NCI-H2196 (cell line): Measurements from ENCODE around the gene SPRY4.
"Not testable (repeated sequence)": the region's sequence is repeated elsewhere in the genome, so short reads cannot be mapped to it uniquely, and the experiment has no call there.

ENCODE experiments used
- DNase-seq: peaks from one replicate; lab custom pipeline; 2025; ENCODE audit not compliant: unreplicated experiment; lab: John Stamatoyannopoulos, UW

SPRY4 gene

DNA sequence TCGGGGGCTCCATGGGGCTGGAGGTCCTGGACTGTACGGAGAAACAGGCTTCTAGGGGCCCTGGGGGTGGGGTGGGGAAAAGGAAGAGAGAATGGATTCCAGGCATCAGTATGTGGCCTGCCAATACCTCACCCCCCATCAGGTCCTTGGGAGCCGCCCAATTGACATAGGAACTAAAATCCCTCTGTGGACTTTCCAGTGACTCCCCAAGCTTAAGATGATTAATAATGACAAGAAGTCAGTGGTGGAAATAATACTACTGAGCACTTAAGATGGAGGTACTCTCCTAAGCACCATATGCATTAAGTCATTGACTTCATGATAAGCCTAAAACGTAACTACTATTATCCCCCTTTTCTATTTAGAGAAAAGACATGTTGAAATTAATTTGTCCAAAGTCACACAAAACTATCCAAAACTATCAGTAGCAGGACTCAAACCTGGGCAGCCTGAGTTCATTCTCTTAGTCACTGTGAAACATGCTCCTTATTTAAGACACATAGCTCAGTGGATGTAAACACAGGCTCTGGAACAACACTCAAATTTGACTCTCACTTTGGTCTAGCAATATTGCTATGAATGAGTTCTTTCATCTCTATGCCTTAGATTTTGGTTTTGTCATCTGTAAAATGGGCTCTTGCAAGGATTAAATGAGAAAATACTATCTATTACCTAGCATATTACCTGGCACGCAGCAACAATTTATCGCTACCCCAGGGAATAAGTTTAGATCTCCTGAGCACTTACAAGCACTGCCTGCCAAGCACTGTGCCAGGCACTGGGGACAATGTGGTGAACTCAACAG, 9.5 kb downstream of the SPRY4 start:
- DNase-seq: no peak

DNA sequence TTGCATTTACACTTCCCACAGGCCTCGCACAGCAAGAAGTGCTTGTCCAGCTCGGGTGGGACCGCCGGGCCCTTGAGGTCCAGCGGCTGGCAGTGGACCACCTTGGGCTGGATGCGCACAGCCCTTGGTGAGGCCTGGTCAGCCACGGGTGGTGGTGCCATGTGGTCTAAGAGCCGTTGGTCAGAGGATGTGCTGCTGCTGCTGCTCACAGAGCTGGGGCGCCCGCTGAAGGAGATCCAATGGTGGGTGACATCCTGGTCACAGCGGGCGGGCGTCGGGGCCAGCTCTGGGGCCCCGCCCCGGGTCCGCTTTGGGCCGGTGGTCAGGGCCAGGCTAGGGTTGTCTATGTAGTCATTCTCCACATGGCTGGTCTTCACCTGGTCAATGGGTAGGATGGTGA, 10.2 kb downstream of the SPRY4 start:
- DNase-seq: no peak

DNA sequence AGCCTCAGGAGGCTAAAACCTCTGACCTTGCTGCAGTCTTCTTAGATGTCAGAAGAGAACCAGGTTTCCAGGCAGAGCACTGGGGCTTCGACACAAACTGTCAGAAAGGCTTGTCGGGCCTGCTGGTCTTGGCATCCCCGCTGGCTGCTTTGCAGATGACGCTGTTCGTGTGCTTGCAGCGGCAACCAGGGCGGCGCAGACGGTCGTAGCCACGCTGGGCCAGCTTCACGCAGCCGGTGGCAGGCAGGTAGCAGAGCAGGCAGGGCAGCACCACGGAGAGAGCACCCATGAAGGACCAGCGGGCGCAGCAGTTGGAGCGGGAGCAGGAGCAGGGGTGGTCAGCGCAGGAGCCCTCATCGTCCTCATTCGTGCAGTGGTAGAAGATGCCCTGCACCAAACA, 10.7 kb downstream of the SPRY4 start:
- no peak for DNase-seq

DNA sequence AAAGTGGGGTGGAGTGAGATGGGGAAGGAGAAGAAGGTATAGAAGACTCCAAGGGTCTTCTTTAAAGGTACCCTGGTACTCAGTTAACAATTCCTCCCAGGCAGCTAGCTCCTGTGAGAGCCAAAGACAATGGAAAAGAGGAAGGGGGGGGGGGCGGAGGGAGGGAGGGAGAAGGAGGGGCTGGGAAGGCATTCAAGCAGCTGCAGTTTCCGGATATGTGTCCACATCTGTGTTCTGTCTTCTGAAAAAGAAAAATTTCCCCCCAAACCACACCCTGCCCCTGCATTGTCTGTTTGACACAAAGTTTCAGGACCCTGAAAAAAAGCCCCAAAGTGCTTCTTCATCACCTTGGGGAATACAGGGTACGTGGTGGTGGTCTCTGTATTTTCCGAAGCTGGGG, 11.1 kb downstream of the SPRY4 start:
- DNase-seq: no peak

DNA sequence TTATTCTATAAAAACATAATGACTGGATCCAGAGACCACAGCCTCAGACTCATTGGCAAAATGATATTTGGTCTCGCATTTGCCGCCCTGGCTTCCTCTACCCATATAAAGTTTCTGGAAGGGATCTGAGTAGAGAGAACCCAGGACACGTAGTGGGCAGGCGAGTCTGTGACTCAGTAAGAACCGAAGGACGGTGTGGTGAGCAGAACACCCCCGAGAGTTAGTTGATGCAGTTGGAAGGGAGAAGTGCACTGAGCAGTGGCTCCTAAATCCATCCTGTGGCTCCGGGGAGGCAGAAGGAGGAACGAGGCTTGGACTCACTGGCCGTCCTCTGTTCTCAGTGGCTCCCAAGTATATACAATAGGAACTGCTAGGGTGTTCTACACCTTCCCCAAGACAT, 11.5 kb downstream of the SPRY4 start:
- DNase-seq: no peak

DNA sequence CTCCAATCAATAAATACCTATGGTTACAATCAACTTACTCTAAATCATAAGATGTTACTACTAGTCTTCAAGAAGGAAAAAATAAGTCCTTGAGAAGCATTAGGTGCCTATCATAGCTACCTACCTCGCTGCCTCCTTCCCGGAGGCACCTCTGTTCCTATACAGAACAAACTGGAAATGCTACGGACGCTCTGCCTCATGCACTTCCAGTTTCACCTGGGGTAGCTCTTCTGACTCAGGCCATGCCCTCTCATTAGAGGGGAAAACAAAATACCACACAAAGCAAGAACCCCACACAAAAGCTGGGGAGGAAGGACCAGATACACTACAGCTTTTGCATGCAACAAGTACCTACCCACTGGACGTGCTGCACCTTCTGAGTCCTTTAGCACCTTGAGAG, 12.4 kb downstream of the SPRY4 start:
- DNase-seq: no peak

DNA sequence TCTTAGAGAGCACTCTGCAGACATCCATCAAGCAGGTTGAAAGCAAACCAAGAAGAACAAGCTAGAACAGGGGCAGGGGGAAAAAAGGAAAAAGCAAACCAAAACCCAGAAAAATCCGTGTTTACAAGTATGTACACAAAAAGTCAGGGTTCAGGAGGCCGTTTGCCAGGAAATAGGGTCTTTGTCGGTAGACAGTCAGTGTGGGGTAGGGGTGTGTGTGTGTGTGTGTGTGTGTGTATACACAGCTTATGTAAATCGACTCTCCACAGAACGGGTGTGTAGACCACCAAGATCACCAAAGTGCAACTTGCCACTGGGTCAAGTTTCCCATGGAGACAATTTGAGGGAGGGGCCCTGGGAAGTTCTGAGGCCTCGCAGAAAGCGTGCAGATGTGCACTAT, 13.1 kb downstream of the SPRY4 start:
- no peak for DNase-seq

DNA sequence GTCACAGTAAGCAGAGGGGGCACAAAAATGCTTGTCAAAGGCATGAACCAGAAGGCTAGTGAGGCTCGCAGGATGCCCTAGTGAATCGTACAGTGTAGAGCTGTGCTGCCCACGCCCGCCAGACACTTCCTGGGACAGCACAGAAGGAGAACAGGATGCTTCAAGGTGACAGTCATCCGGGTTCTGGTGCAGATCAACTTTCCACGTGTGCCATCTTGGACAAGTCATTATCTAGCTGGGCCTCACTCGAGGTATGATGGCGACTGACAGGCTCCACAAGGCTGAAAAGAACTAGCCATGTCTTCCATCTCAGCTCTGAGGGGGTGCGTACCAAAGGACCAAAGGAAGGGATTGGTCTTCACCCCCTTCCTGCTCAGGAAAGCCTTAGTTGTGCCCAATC, 14.0 kb downstream of the SPRY4 start:
- DNase-seq: no peak

DNA sequence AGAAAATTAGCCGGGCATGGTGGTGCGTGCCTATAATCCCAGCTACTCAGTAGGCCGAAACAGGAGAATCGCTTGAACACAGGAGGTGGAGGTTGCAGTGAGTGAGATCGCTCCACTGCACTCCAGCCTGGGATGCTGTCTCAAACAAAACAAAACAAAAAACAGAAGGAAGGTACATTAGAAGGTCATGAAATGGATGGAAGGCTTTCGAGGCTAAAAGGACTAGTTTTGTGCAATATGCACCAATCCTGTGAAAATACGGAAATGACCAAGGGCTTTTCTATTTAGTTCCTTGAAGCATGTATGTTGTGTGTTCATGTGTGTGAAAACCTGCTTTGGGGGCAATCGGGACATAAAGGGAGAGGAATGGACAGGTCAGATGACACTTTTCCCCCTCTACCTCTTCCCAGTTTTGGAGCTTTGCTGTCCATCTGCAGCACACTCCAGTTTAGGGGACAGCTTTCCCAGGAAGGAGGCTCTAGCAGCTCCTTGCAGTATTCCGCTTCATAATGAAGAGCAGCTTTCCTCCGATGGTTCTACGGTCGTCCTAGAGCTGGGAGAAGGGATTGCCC, 15.0 kb downstream of the SPRY4 start:
- DNase-seq: no peak

DNA sequence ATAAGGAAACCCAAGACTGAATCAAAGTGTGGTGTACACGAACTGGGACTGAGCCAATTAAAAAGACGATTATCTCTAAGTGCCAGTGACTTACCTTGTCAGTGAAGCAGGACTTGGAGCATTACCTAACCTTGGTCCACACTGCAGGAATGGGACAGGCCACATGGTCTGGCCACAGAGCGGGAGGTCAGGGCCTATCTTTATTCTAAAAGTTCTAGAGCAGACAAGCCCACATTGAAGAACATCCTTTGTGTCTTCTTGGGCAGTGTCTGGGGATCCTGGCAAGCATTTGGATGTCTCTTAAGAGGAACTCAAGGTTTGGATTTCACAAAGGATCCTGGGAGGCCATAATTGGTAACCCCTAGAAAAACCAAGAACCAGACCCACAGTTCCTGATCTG, 16.5 kb downstream of the SPRY4 start:
- no peak for DNase-seq

DNA sequence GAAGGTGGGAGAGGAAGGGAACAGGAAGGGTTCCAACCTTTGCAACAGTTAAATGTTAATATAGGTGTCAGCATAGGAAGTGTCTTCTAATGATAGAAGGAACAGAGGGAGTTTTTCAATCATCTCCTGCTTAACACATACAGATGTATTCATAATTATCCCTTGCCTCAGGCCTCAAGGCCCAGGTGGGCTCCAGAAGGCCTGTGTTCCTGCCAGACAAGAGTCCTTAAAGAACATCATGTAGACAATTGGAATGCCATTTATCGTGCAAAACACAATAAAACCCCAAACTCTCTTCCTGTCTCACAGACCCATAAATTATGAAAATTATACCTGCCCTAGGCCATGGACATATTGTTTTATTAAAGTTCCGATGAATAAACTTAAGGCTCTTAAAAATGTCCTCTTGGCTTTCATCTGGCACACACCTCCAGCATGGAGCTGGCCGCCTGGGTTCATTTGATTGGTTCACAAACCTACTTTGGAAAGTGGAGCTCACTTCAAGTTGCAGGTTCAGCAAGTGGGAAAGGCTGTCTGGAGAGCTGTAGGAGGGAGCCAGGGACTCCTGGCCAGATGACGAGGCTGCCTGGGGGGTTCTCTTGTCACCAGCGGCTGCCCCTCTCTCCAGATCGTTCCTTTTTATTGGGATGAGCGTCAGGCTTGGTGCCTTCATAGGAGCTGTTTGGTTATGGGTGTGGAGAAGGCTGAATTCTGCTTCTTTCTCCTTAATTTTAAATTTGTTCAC, 17.5 kb downstream of the SPRY4 start:
- DNase-seq: no peak

DNA sequence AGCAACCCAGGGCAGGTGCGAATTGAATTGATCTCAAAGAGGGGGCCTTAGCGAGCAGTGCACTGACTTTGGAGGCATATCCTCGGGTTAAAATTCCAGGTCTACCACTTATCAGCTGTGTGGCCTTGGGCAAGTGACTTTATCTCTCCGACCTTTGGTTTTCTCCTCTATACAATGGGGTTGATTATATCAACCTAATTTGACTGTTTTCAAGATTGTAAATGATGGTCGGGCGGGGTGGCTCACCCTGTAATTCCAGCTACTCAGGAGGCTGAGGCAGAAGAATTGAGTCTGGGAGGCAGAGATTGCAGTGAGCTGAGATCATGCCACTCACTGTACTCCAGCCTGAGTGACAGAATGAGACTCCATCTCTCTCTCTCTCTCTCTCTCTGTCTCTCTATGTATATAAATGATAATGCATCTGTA, 18.7 kb downstream of the SPRY4 start:
- no peak for DNase-seq

DNA sequence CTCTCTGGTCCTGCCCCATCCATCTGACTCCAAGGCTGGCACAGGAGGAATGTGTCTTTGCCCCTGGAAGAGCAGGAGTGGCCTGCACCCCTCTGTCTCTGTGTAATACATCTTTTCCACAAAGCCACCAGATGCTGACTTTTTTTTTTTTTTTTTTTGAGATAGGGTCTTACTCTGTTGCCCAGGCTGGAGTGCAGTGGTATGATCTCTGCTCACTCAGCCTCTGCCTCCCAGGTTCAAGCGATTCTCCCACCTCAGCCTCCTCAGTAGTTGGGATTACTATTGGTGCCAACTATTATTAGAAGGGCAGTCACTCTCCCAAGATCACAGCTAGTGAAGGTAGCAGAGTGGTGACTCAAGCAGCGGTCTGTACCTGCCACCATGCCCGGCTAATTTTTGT, 19.6 kb downstream of the SPRY4 start:
- no peak for DNase-seq

DNA sequence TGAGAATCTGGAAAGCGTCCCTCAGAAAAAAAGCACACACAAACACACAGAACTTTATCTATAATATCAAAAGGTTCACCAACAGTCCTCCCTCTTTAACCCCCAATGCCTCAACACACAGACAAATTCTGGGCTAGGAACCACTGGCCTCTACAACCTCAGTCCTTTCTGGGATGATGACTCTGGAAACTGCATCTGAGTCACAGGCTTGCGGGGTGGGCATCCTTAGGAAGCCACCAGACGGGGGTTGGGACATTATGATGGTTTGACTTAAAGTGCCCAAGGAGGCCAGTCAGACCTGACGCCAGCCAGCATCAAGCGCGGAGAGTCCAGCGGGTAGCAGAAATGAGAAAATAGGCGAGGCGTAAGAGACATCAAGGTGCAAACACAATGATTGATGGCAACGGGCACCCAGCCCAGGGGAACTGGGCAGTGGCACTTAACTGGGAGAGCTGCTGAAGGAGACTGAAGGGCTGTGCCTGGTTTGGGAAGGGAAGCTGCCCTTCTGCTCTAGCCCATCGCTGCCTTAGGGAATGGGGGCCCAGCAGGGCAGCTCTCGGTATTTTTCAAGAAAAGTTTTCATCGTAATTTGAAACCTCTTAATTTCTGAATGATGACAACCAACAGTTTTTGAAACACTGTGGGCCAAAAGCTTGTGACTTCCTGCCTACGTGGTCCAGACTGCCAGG, 20.7 kb downstream of the SPRY4 start:
- DNase-seq: no peak

DNA sequence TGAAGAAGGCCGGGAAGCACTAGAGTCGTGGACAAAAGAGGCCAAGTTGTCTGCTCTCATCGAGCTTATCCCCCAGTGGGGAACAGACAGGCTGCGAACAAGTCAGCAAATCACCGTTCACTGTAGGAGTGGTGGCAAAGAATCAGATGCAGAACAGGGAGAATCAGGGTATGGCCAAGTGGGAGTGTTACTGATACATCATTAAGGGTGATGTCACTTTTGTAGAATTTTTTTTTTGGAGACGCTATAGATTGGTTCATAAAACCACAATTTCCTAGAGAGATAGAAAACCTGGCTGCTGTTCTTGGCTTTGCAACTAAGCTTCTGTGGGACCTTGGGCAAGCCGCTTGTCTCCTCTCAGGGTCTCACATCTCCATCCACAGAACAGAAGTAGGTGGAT, 21.3 kb downstream of the SPRY4 start:
- no peak for DNase-seq

DNA sequence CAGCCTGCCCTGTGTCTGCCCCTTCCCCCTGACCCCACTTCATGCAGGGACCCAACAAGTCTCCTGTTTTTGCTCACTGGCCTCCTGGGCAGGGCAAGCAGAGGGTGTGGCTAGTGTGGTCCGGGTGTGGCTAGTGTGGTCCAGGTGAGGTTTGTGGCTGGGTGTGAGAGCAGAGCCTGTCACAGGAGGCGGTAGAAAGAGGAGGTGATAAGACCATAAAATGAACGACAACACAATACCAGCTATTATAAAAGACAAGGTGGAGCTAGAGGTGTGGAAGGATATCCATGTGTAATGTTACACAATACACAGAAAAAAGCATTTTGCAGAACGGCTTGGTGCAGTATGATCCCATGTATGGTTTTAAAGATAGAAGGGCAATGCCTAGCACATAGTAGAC, 23.3 kb downstream of the SPRY4 start:
- DNase-seq: no peak

DNA sequence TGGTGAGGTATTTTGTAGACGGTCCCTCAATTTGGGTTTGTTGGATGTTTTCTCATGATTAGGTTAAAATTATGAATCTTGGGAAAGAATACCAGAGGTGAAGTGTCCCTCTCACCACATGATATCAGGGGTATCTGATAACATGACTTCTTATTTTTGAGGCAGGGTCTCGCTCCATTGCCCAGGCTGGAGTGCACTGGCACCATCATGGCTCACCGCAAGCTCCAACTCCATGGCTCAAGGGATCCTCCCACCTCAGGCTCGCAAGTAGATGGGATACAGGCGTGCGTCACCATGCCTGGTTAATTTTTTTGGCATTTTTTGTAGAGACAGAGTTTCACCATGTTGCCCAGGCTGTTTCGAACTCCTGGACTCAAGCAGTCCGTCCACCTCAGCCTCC, 24.1 kb downstream of the SPRY4 start:
- no peak for DNase-seq

DNA sequence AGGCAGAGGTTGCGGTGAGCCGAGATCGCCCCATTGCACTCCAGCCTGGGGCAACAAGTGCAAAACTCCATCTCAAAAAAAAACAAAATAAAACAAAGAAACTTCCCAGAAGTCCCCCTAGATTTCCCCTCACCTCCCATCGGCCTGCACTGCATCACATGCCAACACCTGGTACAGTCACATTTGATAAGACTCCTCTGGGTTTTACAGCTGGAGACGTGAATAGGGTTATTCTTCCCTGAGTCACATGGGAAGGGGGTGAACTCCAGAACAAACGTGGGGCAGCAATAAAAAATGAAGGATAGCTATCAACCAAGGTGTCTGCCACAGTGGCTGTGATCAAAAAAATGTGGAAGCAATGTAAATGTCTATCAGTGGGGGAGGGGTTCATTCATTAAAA, 26.0 kb downstream of the SPRY4 start:
- no peak for DNase-seq

DNA sequence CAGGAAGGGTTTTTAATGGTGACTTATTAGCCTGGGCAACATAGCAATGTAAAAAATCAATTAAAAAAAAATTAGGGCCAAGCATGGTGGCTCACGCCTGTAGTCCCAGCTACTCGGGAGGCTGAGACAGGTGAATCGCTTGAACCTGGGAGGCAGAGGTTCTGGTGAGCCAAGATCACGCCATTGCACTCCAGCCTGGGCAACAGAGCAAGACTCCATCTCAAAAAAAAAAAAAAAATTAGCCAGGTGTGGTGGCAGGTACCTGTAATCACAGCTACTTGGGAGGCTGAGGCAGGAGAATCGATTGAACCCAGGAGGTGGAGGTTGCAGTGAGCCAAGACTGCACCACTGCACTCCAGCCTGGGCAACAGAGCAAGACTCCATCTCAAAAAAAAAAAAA, 27.0 kb downstream of the SPRY4 start:
- not testable (repeated sequence) for DNase-seq

DNA sequence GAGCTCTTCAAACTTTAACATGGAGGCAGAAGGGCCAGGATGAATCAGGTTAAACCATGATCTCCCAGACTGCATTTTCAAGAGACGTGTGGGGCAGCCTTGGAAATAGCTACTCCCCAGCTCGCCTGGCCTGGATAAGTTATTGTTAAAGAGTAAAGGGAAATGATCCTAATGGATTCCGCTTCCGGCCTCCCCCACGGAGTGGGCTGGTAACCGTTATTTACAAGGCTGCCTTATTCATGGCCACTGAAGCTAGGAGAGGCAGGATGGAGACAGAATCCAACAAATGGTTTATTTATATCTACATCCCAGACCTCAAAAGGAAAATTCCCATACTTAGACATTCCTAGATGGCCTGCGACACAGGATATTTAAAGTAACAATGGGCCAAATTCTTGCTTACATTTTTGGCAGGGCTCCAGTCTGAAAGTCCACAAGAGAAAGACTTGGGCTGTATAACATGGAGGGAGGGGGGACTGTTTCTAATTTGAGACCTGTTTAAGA, 27.9 kb downstream of the SPRY4 start:
- DNase-seq: no peak
